ENCODE results near the gene TTC21B.

TTC21B gene

GRCh38 chr2:165920748-165921147 is 32.8 kb downstream of the TTC21B start:
- peak; percentile 36 for DNase-seq

- no peak for DNase-seq
Measured at GRCh38 chr2:165913636-165914035, 39.9 kb downstream of the TTC21B start.

GRCh38 chr2:165911981-165912380 is 41.6 kb downstream of the TTC21B start:
- no peak for DNase-seq

- DNase-seq = no peak
Measured at GRCh38 chr2:165911231-165911630, 42.3 kb downstream of the TTC21B start.

GRCh38 chr2:165909466-165909865 is 44.1 kb downstream of the TTC21B start:
- no peak for DNase-seq

- no peak for DNase-seq
Measured at GRCh38 chr2:165905854-165906253, 47.7 kb downstream of the TTC21B start.

GRCh38 chr2:165905269-165905668 is 48.3 kb downstream of the TTC21B start:
- no peak for DNase-seq

GRCh38 chr2:165904432-165904831 is 49.1 kb downstream of the TTC21B start:
- DNase-seq = no peak

GRCh38 chr2:165903406-165903805 is 50.2 kb downstream of the TTC21B start:
- no peak for DNase-seq

- DNase-seq = peak; percentile 10
Measured at GRCh38 chr2:165902934-165903333, 50.6 kb downstream of the TTC21B start.

- DNase-seq = no peak
Measured at GRCh38 chr2:165901620-165902298, 51.8 kb downstream of the TTC21B start.

GRCh38 chr2:165899311-165899710 is 54.3 kb downstream of the TTC21B start:
- no peak for DNase-seq

GRCh38 chr2:165898381-165898780 is 55.2 kb downstream of the TTC21B start:
- DNase-seq = no peak

- no peak for DNase-seq
Measured at GRCh38 chr2:165897726-165898125, 55.9 kb downstream of the TTC21B start.

GRCh38 chr2:165897074-165897473 is 56.5 kb downstream of the TTC21B start:
- DNase-seq = no peak

GRCh38 chr2:165895974-165896373 is 57.6 kb downstream of the TTC21B start:
- no peak for DNase-seq

- DNase-seq = no peak
Measured at GRCh38 chr2:165893556-165893955, 60.0 kb downstream of the TTC21B start.

GRCh38 chr2:165892526-165892925 is 61.0 kb downstream of the TTC21B start:
- DNase-seq = no peak

GRCh38 chr2:165891943-165892342 is 61.6 kb downstream of the TTC21B start:
- DNase-seq = no peak

GRCh38 chr2:165891345-165891744 is 62.2 kb downstream of the TTC21B start:
- DNase-seq = no peak

GRCh38 chr2:165889798-165890197 is 63.8 kb downstream of the TTC21B start:
- DNase-seq = no peak

- no peak for DNase-seq
Measured at GRCh38 chr2:165889158-165889557, 64.4 kb downstream of the TTC21B start.

GRCh38 chr2:165888171-165888570 is 65.4 kb downstream of the TTC21B start:
- DNase-seq = no peak

- no peak for DNase-seq
Measured at GRCh38 chr2:165886487-165887146, 67.0 kb downstream of the TTC21B start.

Measured in activated CD4-positive, alpha-beta T cell treated with anti-CD3 and anti-CD28 coated beads, Interleukin-10, Interleukin-2, amounts not matched to agents 100 ng/mL and 50 ng/mL, durations not matched to agents 16 hours and 8 hours (primary cell).